GOT3 (cell line): ENCODE data around the gene UFL1.
"Not testable (repeated sequence)": the region's sequence is repeated elsewhere in the genome, so short reads cannot be mapped to it uniquely, and the experiment has no call there.

Experiments
- DNase-seq: peaks from one replicate; lab custom pipeline; 2025; ENCODE audit warnings: mixed read lengths; lab: John Stamatoyannopoulos, UW

Gene UFL1

DNA sequence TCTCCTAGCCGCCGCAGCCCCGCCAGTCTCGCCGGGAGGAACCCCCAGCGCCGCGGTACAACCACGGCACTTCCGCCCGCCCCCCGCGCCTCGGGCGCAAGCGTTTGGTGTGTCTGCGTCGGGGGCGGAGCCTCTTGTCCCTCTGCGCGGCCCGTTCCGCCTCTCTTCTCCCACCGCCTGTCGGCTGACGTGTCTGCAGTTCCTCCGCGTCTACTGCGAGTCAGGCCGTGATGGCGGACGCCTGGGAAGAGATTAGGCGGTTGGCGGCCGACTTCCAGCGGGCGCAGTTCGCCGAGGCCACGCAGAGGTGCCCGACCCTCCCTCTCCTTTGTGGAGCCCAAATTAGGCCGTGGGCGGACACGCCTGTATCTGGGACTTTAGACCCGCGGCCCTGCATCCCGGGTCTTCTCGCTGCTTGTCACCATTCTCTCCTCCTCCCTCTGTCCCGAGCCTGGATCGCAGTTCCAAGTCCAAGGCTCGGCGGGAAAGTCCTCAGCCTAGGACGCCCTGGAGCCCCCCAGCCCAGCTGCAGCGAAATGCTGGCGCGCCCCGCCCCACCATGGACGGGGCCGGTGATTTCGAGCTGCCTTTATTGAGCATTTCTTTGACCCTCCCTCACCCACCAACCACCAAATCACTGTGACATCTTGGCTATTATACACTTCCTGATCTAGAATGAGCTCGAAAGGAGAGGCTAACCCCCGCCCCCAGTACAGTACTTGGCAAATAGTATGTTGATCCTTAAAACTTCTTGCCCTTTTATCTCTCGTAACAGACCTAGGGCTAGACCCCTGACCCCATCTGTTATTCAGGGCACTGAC, at the start of gene UFL1:
UFL1 (plus strand) TSS at position 163 of the 821 bp plus-strand sequence; CDS start at position 231, 68 bp downstream.
- DNase-seq = peak; percentile 55

DNA sequence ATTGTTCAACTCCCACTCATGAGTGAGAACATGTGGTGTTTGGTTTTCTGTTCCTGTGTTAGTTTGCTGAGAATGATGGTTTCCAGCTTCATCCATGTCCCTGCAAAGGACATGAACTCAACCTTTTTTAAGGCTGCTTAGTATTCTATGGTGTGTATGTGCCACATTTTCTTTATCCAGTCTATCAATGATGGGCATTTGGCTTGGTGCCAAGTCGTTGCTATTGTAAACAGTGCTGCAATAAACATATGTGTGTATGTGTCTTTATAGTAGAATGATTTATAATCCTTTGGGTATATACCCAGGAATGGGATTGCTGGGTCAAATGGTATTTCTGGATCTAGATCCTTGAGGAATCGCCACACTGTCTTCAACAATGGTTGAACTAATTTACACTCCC, 49.3 kb upstream of the UFL1 start:
- not testable (repeated sequence) for DNase-seq

DNA sequence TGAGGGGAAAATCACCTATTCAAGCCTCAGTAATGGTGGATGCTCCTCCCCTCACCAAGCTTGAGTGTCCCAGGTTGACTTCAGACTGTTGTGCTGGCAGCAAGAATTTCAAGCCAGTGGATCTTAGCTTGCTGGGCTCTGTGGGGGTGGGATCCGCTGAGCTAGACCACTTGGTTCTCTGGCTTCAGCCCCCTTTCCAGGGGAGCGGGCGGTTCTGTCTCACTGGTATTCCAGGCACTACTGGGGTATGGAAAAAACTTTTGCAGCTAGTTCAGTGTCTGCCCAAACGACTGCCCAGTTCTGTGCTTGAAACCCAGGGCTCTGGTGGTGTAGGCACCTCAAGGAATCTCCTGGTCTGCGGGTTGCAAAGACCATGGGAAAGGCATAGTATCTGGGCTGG, 42.9 kb upstream of the UFL1 start:
- no peak for DNase-seq

DNA sequence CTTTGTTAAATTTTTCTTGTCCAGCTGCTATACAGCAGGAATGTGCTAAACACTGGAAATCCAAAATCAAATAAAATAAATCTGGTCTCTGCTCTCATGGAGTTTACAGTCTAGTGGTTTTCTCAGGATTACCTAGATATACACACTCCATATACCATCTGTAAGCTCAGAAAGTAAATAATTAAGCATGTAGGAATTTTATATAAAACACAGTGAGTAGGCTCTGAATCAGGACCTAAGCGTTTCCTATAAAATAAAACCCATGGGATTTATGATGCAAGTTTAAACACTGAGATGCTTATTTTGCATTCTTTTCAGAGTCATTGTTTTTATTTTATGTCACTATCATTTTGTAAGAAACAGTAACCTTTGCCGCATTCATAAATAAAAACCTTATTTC, 29.7 kb upstream of the UFL1 start:
- no peak for DNase-seq

DNA sequence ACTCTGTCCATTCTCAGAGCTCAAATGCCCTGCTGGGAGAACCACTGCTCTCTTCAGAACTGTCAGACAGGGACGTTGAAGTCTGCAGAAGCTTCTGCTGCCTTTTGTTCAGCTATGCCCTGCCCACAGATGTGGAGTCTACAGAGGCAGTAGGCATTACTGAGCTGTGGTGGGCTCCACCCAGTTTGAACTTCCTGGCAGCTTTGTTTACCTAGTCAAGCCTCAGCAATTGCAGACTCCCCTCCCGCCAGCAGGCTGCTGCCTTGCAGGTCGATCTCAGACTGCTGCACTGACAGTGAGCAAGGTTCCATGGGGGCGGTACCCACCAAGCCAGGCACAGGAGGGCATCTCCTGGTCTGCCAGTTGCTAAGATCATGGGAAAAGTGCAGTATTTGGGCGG, 21.8 kb upstream of the UFL1 start:
- DNase-seq = no peak

DNA sequence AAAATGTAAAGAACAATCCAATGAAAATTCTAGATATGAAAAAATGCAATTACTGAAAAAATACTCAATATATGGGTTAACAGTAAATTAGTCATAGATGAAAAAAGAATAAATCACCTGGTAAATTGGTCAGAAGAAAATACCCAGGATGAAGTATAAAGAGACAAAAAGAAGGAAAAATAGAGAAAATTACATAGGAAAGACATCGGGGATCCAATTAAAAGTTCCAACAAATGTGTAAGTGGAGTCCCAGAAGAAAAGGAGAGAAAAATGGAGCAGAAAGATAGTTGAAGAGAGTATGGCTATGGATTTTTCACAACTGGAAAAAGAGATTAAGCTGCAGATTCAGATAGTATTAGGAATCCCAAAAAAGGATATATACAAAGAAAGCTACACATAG, 18.7 kb upstream of the UFL1 start:
- no peak for DNase-seq

DNA sequence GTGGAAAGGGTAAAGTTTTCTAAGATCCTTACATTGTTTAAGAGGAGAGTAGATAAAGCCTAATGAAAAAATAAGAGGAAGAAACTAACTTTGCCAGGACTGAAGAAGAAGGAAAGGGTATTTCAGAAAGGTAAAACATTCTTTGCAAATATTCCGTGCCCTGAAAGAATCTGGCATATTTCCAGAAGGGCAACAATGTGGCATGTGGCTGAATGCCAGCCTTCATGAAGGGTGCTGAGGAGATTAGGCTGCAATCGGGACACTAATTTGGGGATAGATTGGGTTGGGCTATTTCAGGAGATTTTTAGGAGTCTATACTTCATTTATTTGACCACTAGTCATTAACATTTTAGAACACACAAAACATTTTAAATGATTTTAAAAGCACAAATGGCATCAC, 16.2 kb upstream of the UFL1 start:
- DNase-seq = no peak

DNA sequence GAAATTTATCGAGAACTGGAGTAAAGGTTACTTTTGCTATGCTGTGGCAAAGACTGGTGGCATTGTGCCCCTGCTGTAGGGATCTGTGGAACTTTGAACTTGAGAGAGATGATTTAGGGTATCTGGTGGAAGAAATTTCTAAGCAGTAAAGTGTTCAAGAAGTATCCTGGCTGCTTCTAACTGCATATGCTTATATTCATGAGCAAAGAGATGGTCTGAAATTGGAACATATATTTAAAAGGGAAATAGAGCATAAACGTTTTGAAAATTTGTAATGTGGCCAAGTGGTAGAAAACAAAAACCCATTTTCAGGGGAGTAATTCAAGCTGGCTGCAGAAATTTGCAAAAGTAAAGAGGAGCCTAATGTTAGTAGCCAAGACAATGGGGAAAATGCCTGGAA, 12.3 kb upstream of the UFL1 start:
- DNase-seq = no peak

DNA sequence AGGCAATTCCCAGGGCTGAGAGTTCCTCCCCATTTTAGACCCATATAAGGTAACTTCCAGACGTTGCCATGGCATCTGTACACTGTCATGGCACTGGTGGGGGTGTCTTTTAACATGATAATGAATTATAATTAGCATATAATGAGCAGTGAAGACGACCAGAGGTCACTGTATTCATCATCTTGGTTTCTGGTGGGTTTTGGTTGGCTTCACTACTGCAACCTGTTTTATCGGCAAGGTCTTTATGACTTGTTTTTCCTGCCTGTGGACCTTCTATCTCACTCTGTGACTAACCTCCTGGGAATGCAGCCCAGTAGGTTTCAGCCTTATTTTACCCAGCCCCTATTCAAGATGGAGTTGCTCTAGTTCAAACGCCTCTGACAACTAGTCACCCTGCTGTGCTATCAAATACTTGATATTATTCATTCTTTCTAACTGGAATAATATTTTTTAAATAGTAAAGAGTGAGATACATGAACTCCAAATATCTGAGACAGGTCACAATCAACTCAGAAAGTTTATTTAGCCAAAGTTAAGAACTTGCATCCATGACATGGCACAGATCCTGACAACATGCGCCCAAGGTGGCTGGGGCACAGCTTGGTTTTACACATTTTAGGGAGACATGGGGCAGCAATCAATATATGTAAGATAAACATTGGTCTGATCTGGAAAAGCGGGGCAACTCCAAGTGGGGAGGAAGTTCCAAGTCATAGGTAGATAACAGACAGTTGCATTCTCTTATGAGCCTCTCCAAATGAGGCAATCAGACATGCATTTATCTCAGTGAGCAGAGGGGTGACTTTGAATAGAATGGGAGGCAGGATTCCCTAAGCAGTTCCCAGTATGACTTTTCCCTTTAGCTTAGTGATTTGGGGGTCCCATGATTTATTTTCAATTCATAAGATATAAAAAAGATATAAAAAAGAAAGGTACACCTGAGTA, 1.2 kb upstream of the UFL1 start:
- DNase-seq = no peak

DNA sequence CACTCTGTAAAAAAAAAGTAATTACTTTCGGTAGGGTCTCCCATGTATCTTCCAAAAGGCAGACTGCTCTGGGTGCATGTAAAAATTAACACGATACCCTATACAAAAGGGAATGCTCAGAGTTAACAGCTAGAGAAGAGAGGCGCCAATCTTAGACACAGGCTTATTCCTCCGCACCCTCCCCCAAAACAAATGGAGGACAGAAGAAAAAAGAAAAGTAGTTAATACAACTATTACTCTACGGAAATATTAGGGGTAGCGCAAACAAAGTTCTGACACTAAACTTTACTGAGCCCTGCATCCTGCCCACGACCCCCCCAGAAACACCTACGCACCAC, 331 bp upstream of the UFL1 start:
- DNase-seq = no peak

DNA sequence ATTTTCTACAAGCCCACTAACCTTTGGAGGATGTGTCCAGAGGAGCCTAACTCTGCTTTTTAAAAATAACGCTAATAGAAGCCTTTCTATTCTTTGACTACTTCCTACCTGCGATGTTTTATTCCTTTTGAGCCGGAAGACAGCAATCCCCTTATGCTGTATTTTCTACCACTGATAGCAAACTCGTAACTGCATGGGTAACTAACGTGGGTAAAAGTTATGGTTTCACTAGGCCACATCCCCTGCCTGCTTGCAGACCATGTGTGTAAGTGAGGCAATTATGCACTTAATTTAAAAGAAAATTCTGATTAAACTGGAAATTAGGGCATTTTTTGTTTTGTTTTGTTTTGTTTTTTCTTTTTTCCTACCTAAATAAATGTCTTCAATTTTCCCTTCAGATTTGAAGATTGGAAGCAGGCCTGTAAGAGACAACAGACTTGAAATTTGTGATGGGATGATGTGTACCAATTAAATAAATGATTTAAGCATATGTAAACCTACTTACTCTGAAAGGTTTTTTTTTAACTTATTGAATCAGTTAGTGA, 931 bp downstream of the UFL1 start:
- no peak for DNase-seq

DNA sequence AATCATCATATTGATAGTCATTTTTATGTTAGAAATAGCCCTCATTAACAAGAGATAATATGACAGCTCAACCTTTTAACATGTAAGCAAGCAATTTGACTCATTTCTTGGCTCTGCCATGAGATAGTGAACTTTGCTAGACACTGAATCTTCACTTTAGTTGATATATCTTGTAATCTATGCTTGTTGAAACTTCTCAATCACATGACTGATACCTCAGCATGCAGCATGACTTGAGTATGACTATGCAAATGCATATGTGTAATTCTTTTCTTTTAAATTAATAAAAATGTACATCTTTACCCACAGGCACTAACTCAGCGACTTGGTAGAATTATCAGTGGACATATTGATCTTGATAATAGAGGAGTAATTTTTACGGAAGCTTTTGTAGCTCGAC, 6.6 kb downstream of the UFL1 start:
- DNase-seq = no peak

DNA sequence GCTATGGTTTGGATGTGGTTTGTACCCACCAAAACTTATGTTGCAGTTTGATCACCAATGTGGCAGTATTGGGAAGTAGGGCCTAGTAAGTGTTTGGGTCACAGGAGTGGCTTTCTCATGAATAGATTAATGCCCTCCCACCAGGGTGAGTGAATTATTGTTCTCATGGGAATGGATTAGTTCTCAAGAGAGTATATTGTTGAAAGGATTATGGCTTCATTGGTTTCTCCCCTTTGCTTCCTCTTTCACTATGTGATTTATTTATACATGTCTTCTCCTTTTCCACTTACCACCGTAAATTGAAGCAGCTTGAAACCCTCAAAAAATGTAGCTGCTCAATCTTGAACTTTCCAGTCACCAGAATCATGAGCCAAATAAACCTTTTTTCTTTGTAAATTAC, 10.8 kb downstream of the UFL1 start:
- DNase-seq = no peak

DNA sequence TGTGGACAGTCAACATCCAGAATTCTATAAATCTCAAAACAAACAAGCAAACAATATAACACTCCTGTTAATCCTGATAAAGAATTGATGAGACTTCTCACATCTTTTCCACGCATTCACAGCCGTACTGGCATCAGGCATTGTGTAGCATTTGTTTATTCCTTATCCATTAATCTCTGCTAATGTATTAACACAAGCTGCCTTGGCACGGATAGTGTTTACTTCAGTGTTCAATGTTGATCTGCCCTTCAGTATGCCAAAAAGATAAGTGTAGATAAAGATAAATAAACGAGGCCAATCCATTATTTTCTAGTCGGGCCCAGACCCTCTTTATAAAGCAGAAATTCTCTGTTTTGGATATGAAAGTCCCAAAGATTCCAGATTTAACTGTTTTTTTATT, 16.1 kb downstream of the UFL1 start:
- DNase-seq = no peak

DNA sequence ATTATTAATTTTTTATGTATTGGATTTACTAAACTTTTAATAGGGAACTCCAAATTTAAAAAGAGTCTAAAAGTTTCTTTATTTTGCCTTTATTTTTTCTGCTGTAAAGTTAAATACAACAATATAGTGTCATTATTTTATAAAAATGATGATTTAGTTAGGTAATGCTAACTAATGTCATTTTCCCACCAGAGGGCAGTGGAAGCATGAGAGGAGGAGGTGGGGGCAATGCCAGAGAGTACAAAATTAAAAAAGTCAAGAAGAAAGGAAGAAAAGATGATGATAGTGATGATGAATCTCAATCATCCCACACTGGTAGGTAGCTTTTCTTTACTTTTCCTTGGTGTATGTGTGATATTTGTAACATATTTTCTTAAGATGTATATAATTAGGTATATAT, 21.1 kb downstream of the UFL1 start:
- DNase-seq = no peak

DNA sequence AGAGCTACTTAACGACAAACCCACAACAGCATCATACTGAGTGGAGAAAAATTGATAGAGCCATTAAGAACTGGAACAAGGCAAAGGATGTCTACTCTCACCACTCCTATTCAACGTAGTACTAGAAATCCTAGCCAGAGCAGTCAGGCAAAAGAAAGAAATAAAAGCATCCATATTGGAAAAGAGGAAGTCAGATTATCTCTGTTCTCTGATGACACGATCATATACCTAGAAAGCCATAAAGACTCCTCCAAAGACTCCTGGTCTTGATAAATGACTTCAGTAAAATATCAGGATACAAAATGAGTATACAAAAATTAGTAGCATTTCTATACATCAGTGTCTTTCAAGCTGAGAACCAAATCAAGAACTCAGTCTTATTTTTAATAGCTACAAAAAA, 24.3 kb downstream of the UFL1 start:
- DNase-seq = no peak

DNA sequence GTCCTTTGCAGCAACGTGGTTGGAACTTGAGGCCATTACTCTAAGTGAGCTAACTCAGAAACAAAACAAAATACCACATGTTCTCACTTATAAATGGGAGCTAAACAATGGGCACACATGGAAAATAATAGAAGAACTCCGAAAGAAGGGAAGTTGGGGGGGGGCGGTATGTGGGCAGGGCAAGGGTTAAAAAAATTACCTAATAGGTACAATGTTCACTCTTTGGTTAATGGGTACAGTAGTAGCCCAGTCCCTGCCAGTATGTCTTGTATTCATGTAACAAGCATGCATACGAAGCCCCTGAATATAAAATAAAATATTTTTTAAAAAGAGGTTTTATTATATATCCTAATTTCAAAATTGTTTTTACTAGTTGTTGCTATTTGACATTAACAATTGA, 26.0 kb downstream of the UFL1 start:
- DNase-seq = no peak

DNA sequence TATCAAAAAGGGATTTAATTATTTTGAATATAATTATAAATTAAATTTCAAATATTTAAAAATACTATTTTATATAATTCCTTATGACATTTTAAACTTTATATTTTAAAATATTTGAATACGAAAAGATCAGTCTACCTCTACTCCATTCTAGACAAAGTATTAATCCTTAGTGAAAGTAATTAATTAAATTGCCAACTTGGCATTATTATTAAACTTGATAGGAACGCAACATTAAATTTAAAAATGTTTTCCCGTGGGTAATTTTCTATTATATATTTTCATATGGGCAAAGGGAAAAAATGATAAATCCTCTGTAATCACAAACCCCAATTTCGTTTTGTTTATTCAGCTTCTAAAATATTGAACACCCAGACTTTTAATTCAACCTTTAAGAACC, 33.0 kb downstream of the UFL1 start:
- DNase-seq = no peak

DNA sequence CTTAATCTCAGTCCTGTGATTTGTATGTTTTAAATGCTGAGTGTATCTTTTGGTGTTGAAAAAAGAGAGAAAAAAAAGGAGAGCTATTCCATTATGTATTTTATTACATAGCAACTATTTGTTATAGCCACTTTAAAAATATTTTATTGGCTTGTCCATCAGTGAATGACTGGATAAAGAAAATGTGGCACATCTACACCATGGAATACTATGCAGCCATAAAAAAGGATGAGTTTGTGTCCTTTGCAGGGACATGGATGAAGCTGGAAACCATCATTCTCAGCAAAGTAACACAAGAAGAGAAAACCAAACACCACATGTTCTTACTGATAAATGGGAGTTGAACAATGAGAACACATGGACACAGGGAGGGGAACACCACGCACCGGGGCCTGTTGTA, 38.1 kb downstream of the UFL1 start:
- not testable (repeated sequence) for DNase-seq

DNA sequence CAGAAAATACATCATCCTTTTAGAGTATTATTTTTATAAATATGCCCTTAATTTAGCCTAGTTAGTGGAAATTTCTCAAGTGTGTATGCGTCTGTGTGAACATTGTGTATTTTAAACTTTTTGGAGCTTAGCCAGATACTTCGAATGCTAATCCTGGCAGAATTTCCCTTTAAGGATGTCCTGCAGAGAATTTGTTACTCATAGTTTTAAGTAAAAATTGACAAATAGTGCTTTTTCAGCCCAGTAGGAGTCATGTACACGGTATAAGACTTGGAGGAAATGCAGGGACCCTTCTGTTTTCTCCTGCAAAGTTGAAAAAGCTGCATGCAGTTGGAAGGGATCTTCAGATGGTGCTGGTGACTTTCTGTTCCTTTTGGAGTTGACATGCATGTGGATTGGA, 41.3 kb downstream of the UFL1 start, which contains the start of gene FHL5:
FHL5 (plus strand) TSS at position 243 of the 400 bp plus-strand sequence. CDS start 40,486 bp downstream, outside the sequence.
- no peak for DNase-seq

DNA sequence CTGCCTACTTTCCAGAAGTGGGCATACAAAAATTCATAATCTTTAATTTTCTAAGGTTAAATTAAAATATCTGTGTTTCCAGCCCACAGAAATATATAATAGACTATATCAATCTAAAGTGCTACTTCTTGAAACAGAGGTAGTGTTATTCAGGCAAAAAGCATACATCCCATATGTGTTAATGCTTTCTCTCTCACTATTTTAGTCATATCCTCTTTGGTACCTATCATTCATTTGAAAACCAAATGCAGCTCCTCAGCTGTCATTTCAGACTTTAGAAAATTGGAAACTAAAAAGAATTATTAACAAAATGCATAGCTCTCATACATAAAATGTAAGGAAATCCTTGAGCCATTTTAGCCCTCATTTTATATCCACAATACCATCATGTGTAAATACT, 42.2 kb downstream of the UFL1 start:
- no peak for DNase-seq

DNA sequence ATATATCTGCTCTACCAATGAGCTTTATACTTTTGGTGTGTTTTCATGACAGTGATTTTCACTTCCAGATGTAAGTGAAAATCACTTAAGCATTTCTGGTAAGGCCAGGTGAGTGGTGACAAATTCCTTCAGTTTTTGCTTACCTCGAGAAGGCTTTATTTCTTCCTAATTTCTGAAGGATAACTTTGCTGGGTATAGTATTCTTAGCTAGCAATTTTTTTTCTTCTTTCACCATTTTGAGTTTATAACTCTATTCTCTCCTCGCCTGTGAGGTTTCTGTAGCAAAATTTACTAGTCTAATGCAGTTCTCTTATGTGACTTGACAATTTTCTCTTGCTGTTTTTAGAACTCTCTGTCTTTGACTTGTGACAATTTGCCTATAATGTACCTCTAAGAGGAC, 48.4 kb downstream of the UFL1 start:
- DNase-seq = no peak

DNA sequence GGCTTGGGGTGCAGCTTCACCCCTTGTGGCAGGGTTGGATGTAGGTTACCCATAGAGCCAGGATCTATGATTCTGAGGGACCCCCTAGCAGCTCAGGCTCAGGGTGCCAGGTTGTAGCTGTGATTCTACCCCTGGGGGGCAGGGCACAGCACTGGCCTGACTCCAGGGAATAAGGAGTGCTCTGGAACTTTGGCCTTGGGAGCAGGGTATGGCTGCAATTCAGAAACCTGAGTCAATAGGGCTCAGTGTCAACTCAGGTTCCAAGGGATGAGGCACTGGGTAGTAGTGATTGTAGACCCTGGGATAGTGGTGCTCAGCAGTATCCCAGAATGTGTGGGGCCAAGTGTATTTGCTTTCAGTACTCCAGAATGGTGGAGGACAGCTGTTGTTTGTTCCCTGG, 49.9 kb downstream of the UFL1 start:
- no peak for DNase-seq
